Adrenal gland (tissue), 12 donors: Measurements from ENCODE around the gene CYP2A7. TPM values are rescaled to one million over a fixed set of nuclear protein-coding genes. Genes with fewer than 3 reads are reported as not detected.
"Not testable (repeated sequence)": the region's sequence is repeated elsewhere in the genome, so short reads cannot be mapped to it uniquely, and the experiment has no call there.

Experiments used
- DNase-seq, 7 donors: peaks; one replicate each; pipeline ENCODE4 v3.0.0-alpha.2; 2019 to 2020
- H3K27ac ChIP-seq, 5 donors: fragments of 200-600 bp; sonication (generic) in 4 of 5; 1 replicate in 3 of 5; 2 replicates in 2 of 5; pipeline versions ENCODE4 v1.5.1 to v1.8.0; 2016 to 2020; ENCODE audit warnings: mild to moderate bottlenecking in 1 of 5
- H3K27me3 ChIP-seq: fragments of 200-600 bp; 2 replicates; pipeline ENCODE4 v1.8.0; 2021
- H3K36me3 ChIP-seq, 2 donors: fragments of 200-600 bp; replicated peaks in 1 of 2; 1 replicate in 1 of 2; 2 replicates in 1 of 2; pipeline versions ENCODE4 v1.5.1 to v1.8.0; 2018 to 2022
- H3K4me1 ChIP-seq, 2 donors: fragments of 200-600 bp; replicated peaks in 1 of 2; 1 replicate in 1 of 2; 2 replicates in 1 of 2; pipeline versions ENCODE4 v1.5.1 to v1.8.0; 2018 to 2021
- H3K4me3 ChIP-seq, 4 donors: fragments of 200-600 bp; sonication (generic) in 3 of 4; one replicate each; pipeline ENCODE4 v1.5.1; 2016 to 2018
- H3K9me3 ChIP-seq, 3 donors: fragments of 200-600 bp; sonication (generic) in 1 of 3; replicated peaks in 1 of 3; 1 replicate in 2 of 3; 2 replicates in 1 of 3; pipeline versions ENCODE4 v1.5.1 to v1.8.0; 2016 to 2021
- CTCF ChIP-seq, 6 experiments: fragments of 450-650 bp in 4 of 6; fragments of 200-600 bp in 2 of 6; sonication (generic) in 1 of 6; IDR thresholded peaks; 1 replicate in 5 of 6; 2 replicates in 1 of 6; pipeline versions ENCODE4 v1.5.1 to v1.8.0; 2016 to 2021; ENCODE audit warnings: antibody characterized with exemption in 6 of 6, mild to moderate bottlenecking in 2 of 6, moderate library complexity in 1 of 6
- POLR2A ChIP-seq, 2 donors: fragments of 450-650 bp; IDR thresholded peaks; one replicate each; pipeline ENCODE4 v1.6.1; 2017; ENCODE audit warnings: antibody characterized with exemption in 2 of 2, mild to moderate bottlenecking in 2 of 2, moderate library complexity in 1 of 2
- WGBS, 4 donors: extraction: QIAGEN DNeasy Blood & Tissue Kit in 2 of 4; methylation state at CpG; one replicate each; pipeline versions ENCODE4 v1.1.5 to v1.1.7; 2013 to 2017; 5-methylcytosine and 5-hydroxymethylcytosine counted together
- intact Hi-C, 2 donors: fragments of 100-400 bp; cut with DNase I; formaldehyde crosslinking; loops; one replicate each; pipeline versions ENCODE4 v1.14.1 to v1.15.0; 2022 to 2023
- polyA plus RNA-seq, 3 donors: library from polyadenylated mRNA; stranded (reverse); fragments of 200-250 nt in 2 of 3; fragments of 350-450 nt in 1 of 3; fragmentation: Illumina TruSeq in 1 of 3; extraction: RNeasy Lipid Tissue Mini Kit (QIAGEN cat#74804) in 1 of 3; gene quantifications; one replicate each; pipeline ENCODE4 v1.2.3, GENCODE V29; 2013 to 2014
- total RNA-seq, 9 donors: library from RNA; depleted of rRNA in 4 of 9; stranded (reverse); fragments of >200 nt in 4 of 9; fragments of 120-200 nt in 1 of 9; fragmentation: NEBNext Ultra II Directional in 1 of 9; extraction: Animal tissue kit (Norgen Biotek cat#: 25700) in 1 of 9; gene quantifications; one replicate each; pipeline versions ENCODE4 v1.1.0 to v1.2.4, GENCODE V29; 2013 to 2023
- donor health status: healthy with polysubstance abuse.
- donor health status: Bipolar disorder and iron deficiency.
- donor health status: DM: yes; HTN: yes; CAD: no.
- donor health status: DM: no; HTN: no; CAD: no.
- donor health status: DM: no; HTN: no; CAD: no.
- donor health status: DM: yes; HTN: yes; CAD: no.

The CYP2A7 gene
- total and polyA plus RNA-seq, 12 donors: not detected

GRCh38 chr19:40888191-40888590, 6.2 kb upstream of the CYP2A7 start:
- TF ChIP-seq CTCF (IDR thresholded peaks at IDR 0.05) (no peak), POLR2A (IDR thresholded peaks at IDR 0.05) (no peak)

GRCh38 chr19:40884187-40884931, 2.3 kb upstream of the CYP2A7 start:
- H3K4me1 ChIP-seq, H3K9me3 ChIP-seq, H3K27me3 ChIP-seq, H3K36me3 ChIP-seq, H3K27ac ChIP-seq, H3K4me3 ChIP-seq, DNase-seq, intact Hi-C loops: not testable (repeated sequence)
- no CpG with 5 or more reads among the region's 1 CpG for WGBS, 4 donors

More at GRCh38 chr19:40888191-40888590, 6.2 kb upstream of the CYP2A7 start:
- no peak for DNase-seq
- Histone ChIP-seq H3K9me3 (no peaks in the 10 kb centered on the region), H3K27ac (no peak overlapping the region), H3K36me3 (no peaks in the 10 kb centered on the region), H3K27me3 (no peaks in the 10 kb centered on the region), H3K4me3 (no peak overlapping the region), H3K4me1 (no peaks in the 10 kb centered on the region)
- WGBS, 4 donors: 82 to 87% (median 83%) methylated on average over 4 of the region's 4 CpGs
- intact Hi-C loops: no loop called here

GRCh38 chr19:40879349-40879748, 2.7 kb downstream of the CYP2A7 start:
- H3K36me3 ChIP-seq, H3K9me3 ChIP-seq, H3K27ac ChIP-seq, intact Hi-C loops, DNase-seq, H3K4me1 ChIP-seq, H3K4me3 ChIP-seq, H3K27me3 ChIP-seq: not testable (repeated sequence)
- WGBS, 4 donors: 65 to 89% (median 83%) methylated on average over 4 of the region's 4 CpGs; no CpG with 5 or more reads in 1 of the 4 donors

- peak overlapping the region in 1 of 4 donors; percentile 38 for H3K4me3 ChIP-seq
- H3K36me3 ChIP-seq, intact Hi-C loops, H3K9me3 ChIP-seq, H3K27me3 ChIP-seq, H3K27ac ChIP-seq, H3K4me1 ChIP-seq: not testable (repeated sequence)
- peak in 6 of 7 donors; percentile 36 to 90 (median 68) for DNase-seq
- 6 to 17% (median 8%) methylated on average over 8 to 19 of the region's 23 CpGs for WGBS, 4 donors
These were observed 6.5 kb downstream of the CYP2A7 start for GRCh38 chr19:40875526-40875951.

GRCh38 chr19:40874874-40875273, 7.2 kb downstream of the CYP2A7 start:
- H3K4me1 ChIP-seq, DNase-seq, H3K27me3 ChIP-seq, H3K36me3 ChIP-seq, H3K27ac ChIP-seq, H3K9me3 ChIP-seq, intact Hi-C loops: not testable (repeated sequence)
- peak overlapping the region in 1 of 4 donors; percentile 38 for H3K4me3 ChIP-seq
- 75 to 83% (median 79%) methylated on average over 1 of the region's 4 CpGs for WGBS, 4 donors

- H3K4me1 ChIP-seq, H3K27ac ChIP-seq, H3K27me3 ChIP-seq, H3K36me3 ChIP-seq, H3K4me3 ChIP-seq, H3K9me3 ChIP-seq, DNase-seq, intact Hi-C loops: not testable (repeated sequence)
- 86 to 89% (median 86%) methylated on average over 2 of the region's 2 CpGs for WGBS, 4 donors
These were observed 8.2 kb downstream of the CYP2A7 start for GRCh38 chr19:40873873-40874272.

- Histone ChIP-seq H3K4me3 (no peak overlapping the region), H3K27ac (no peak overlapping the region), H3K36me3 (no peaks in the 10 kb centered on the region), H3K27me3 (no peaks in the 10 kb centered on the region), H3K4me1 (no peaks in the 10 kb centered on the region), H3K9me3 (no peaks in the 10 kb centered on the region)
- intact Hi-C loops: no loop called here
- 83 to 88% (median 85%) methylated on average over 2 of the region's 2 CpGs for WGBS, 4 donors
- DNase-seq: no peak
- no peak for TF ChIP-seq POLR2A (IDR thresholded peaks at IDR 0.05)
These were observed 9.8 kb downstream of the CYP2A7 start for GRCh38 chr19:40872209-40872608.
